ENCODE measurements around the gene ABCA2.
A peak's percentile ranks its signal among the peaks of the same experiment; 100 is the strongest.

The ABCA2 gene

DNA sequence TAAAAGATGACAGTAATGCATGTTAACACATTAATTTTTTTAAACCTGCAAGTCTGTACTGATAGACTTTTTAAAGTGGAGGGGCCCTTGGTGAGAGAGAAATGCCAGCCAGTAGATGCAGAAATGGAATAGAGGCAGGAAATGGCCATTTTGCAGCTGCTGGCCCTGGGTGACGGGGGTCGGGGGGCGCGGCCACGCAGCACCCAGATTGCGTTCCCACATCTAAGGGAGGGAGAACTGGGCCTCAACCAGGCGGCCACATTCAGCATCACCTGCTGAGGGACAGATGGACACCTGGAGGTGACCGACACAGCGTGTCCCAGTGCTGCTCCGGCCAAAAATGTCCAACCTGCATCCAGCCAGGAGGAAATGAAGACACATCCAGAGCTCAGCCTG lies 25.4 kb downstream of the ABCA2 start:
- TF ChIP-seq CTCF (IDR thresholded peaks at IDR 0.05; ENCODE audit: insufficient read depth, low read length, poor library complexity, severe bottlenecking), result no peak
- TF ChIP-seq EZH2phosphoT487 (conservative IDR thresholded peaks at IDR 0.05; ENCODE audit: low read length), result no peak
- H3K27me3 ChIP-seq (ENCODE audit: low read length), result no peaks in the 10 kb centered on the region

DNA sequence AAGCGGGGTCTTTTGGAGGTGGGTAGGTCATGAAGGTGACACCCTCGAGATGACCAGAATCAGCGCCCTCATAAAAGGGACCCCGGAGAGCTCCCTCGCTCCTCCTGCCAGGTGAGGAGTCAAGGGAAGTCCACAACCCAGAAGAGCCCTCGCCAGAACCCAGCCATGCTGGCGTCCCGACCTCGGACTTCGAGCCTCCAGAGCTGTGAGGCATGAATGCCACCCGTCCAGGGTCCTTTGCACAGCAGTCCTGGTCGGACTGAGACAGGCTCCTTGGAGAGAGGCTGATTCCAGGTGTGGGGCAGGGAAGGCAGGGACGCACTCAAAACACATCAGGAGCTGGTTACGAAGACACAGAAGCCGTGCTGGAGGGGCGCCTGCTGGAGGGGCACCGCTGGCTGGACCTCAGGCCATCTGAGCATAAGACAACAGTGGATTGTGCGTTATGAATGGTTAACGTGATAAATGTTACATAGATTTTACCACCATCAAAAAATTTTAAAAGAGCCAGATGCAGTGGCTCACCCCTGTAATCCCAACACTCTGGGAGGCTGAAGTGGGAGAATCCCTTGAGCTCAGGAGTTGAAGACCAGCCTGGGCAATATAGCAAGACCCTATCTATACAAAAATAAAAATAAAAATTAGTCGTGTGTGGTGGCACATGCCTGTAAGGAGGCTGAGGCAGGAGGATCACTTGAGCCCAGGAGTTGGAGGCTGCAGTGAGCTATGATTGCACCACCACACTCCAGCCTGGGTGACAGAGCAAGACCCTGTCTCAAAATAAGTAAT lies 26.0 kb downstream of the ABCA2 start:
- Histone ChIP-seq H3K9ac (ENCODE audit: low read length) (no peak overlapping the region), H3F3A (ENCODE audit: insufficient read depth) (no peaks in the 10 kb centered on the region), H3K4me3 (ENCODE audit: insufficient read depth, low read length, poor library complexity, severe bottlenecking) (no peak overlapping the region), H4K20me1 (ENCODE audit: low read depth, low read length) (no peaks in the 10 kb centered on the region), H3K79me2 (ENCODE audit: insufficient read depth, low read length) (no peaks in the 10 kb centered on the region), H3K27ac (ENCODE audit: low read depth, low read length) (no peak overlapping the region), H3K27me3 (ENCODE audit: low read length) (no peaks in the 10 kb centered on the region), H3K9me3 (ENCODE audit: insufficient read depth, low read length) (no peaks in the 10 kb centered on the region), H2AFZ (ENCODE audit: low read depth, low read length, severe bottlenecking) (no peak overlapping the region), H3K36me3 (ENCODE audit: low read length) (no peaks in the 10 kb centered on the region), H3K4me2 (ENCODE audit: low read depth, low read length, poor library complexity, severe bottlenecking) (no peak overlapping the region), H3K9me2 (replicated peaks; ENCODE audit: insufficient read depth, low read length) (no peaks in the 10 kb centered on the region)
- TF ChIP-seq CTCF (IDR thresholded peaks at IDR 0.05; ENCODE audit: insufficient read depth, low read length, poor library complexity, severe bottlenecking), result no peak
- no peak for TF ChIP-seq EZH2phosphoT487 (conservative IDR thresholded peaks at IDR 0.05; ENCODE audit: low read length)

More for the DNA sequence above, 25.4 kb downstream of the ABCA2 start:
- Histone ChIP-seq H3K36me3 (ENCODE audit: low read length) (no peaks in the 10 kb centered on the region), H3K9me3 (ENCODE audit: insufficient read depth, low read length) (no peaks in the 10 kb centered on the region), H3K79me2 (ENCODE audit: insufficient read depth, low read length) (no peaks in the 10 kb centered on the region), H3F3A (ENCODE audit: insufficient read depth) (no peaks in the 10 kb centered on the region), H3K4me2 (ENCODE audit: low read depth, low read length, poor library complexity, severe bottlenecking) (no peak overlapping the region), H3K27ac (ENCODE audit: low read depth, low read length) (no peak overlapping the region), H2AFZ (ENCODE audit: low read depth, low read length, severe bottlenecking) (no peak overlapping the region), H3K9me2 (replicated peaks; ENCODE audit: insufficient read depth, low read length) (no peaks in the 10 kb centered on the region), H3K9ac (ENCODE audit: low read length) (no peak overlapping the region), H3K4me3 (ENCODE audit: insufficient read depth, low read length, poor library complexity, severe bottlenecking) (no peak overlapping the region), H4K20me1 (ENCODE audit: low read depth, low read length) (no peaks in the 10 kb centered on the region)

- Histone ChIP-seq H3F3A (ENCODE audit: insufficient read depth) (no peaks in the 10 kb centered on the region), H3K4me2 (ENCODE audit: low read depth, low read length, poor library complexity, severe bottlenecking) (peak overlapping the region; percentile 6), H3K36me3 (ENCODE audit: low read length) (no peaks in the 10 kb centered on the region), H4K20me1 (ENCODE audit: low read depth, low read length) (no peaks in the 10 kb centered on the region), H3K9me2 (replicated peaks; ENCODE audit: insufficient read depth, low read length) (no peaks in the 10 kb centered on the region), H3K79me2 (ENCODE audit: insufficient read depth, low read length) (no peaks in the 10 kb centered on the region), H3K27me3 (ENCODE audit: low read length) (no peaks in the 10 kb centered on the region), H3K27ac (ENCODE audit: low read depth, low read length) (no peak overlapping the region), H3K4me3 (ENCODE audit: insufficient read depth, low read length, poor library complexity, severe bottlenecking) (no peak overlapping the region), H3K9ac (ENCODE audit: low read length) (no peak overlapping the region), H3K9me3 (ENCODE audit: insufficient read depth, low read length) (no peaks in the 10 kb centered on the region), H2AFZ (ENCODE audit: low read depth, low read length, severe bottlenecking) (no peak overlapping the region)
- TF ChIP-seq EZH2phosphoT487 (conservative IDR thresholded peaks at IDR 0.05; ENCODE audit: low read length), result no peak
- TF ChIP-seq CTCF (IDR thresholded peaks at IDR 0.05; ENCODE audit: insufficient read depth, low read length, poor library complexity, severe bottlenecking), result no peak
These were observed 27.7 kb downstream of the ABCA2 start for GRCh38 chr9:137000177-137000930.
